ENCODE data around the gene FHOD3.

DNA sequence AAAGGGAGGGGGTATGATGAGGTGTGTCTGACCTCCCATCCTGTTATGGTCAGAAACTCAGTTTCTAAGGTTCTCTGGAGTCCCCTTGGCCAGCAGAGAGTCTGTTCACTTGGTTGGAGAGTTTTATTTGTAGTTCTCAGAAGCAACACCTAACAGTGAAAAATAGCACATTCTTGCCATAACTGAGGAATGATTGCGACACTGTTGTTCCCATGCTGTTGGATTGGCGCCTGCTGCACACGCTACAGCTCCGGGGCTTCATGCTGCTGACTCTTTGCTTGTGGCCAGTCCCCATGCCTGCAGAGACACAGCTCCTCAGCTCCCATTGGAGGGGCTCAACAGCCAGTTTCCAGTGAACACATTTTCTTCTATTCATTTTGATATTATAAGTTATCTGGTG, 489.2 kb downstream of the FHOD3 start:
- TF ChIP-seq TAF1 (IDR thresholded peaks at IDR 0.05; ENCODE audit: low read depth, low read length) (no peak), POLR2A (IDR thresholded peaks at IDR 0.05; ENCODE audit: low read depth, low read length) (no peak), POLR2AphosphoS5 (IDR thresholded peaks at IDR 0.05; ENCODE audit: low read depth, low read length) (no peak)

Measured in GM12891 (cell line).